Activated CD8-positive, alpha-beta memory T cell treated with anti-CD3 and anti-CD28 coated beads for 24 hours (primary cell): ENCODE data around the gene FOXN1.
"Not testable (repeated sequence)": the region's sequence is repeated elsewhere in the genome, so short reads cannot be mapped to it uniquely, and the experiment has no call there.

Experiments used
- DNase-seq: peaks from one replicate; pipeline ENCODE4 v3.0.0-alpha.2; 2020

FOXN1 gene

GRCh38 chr17:28549236-28550132, 43.3 kb downstream of the FOXN1 start:
- peak; percentile 75 for DNase-seq

GRCh38 chr17:28550858-28551257, 44.7 kb downstream of the FOXN1 start:
- no peak for DNase-seq

GRCh38 chr17:28551421-28552175, 45.5 kb downstream of the FOXN1 start:
- no peak for DNase-seq

GRCh38 chr17:28552176-28552999, 46.2 kb downstream of the FOXN1 start, which contains the start of gene UNC119:
UNC119 (minus strand) TSS chr17:28552624; CDS start chr17:28552557, 67 bp downstream.
- DNase-seq = peak; percentile 91

- DNase-seq = no peak
Measured at GRCh38 chr17:28553000-28553505, 46.9 kb downstream of the FOXN1 start.

- no peak for DNase-seq
Measured at GRCh38 chr17:28554565-28554964, 48.4 kb downstream of the FOXN1 start.

GRCh38 chr17:28555022-28555421, 48.9 kb downstream of the FOXN1 start:
- no peak for DNase-seq

- no peak for DNase-seq
Measured at GRCh38 chr17:28563475-28563874, 57.3 kb downstream of the FOXN1 start.

- DNase-seq = no peak
Measured at GRCh38 chr17:28567604-28568003, 61.5 kb downstream of the FOXN1 start.

GRCh38 chr17:28569446-28569845, 63.3 kb downstream of the FOXN1 start:
- DNase-seq = no peak

- DNase-seq = peak; percentile 81
Measured at GRCh38 chr17:28570716-28571360, 64.7 kb downstream of the FOXN1 start.

GRCh38 chr17:28571361-28572122, 65.4 kb downstream of the FOXN1 start, which contains the start of gene PIGS:
PIGS (minus strand) TSS chr17:28571524; CDS start chr17:28571496, 28 bp downstream.
- DNase-seq = peak; percentile 95

GRCh38 chr17:28572259-28573039, 66.3 kb downstream of the FOXN1 start:
- DNase-seq = no peak

- no peak for DNase-seq
Measured at GRCh38 chr17:28573040-28573380, 66.9 kb downstream of the FOXN1 start.

GRCh38 chr17:28573521-28573920, 67.4 kb downstream of the FOXN1 start:
- DNase-seq = no peak

- DNase-seq = no peak
Measured at GRCh38 chr17:28573966-28574480, 67.9 kb downstream of the FOXN1 start.

- DNase-seq = no peak
Measured at GRCh38 chr17:28574526-28574925, 68.4 kb downstream of the FOXN1 start.

GRCh38 chr17:28575126-28575795, 69.1 kb downstream of the FOXN1 start:
- DNase-seq = no peak

- DNase-seq = not testable (repeated sequence)
Measured at GRCh38 chr17:28576016-28576415, 69.9 kb downstream of the FOXN1 start.
